GM12878 (cell line): Measurements from ENCODE around the gene BRWD1. TPM values are rescaled to one million over a fixed set of nuclear protein-coding genes. Genes with fewer than 3 reads are reported as not detected.

Experiments
- ATAC-seq: fragments of 200-7000 bp; cut with Tn5 transposase; 3 replicates; pipeline ENCODE4 v1.9.1; 2020; ENCODE audit warnings: mild to moderate bottlenecking, moderate library complexity
- BruUV-seq: library from RNA; stranded (reverse); fragments of 400-500 nt; replicated peaks from 2 replicates; lab custom pipeline; 2021; lab: Mats Ljungman, UMichigan
- CTCF ChIA-PET: fragments of 300-600 bp; sonication (Branson Sonifier 250); formaldehyde crosslinking; extraction: SDS; loops from one replicate; lab custom pipeline; 2021; ENCODE audit warnings: inconsistent platforms; lab: Yijun Ruan, JAX
- POLR2A ChIA-PET: fragments of 350-600 bp; formaldehyde crosslinking; extraction: SDS; loops from one replicate; lab custom pipeline; 2021; ENCODE audit warnings: inconsistent platforms; lab: Charles Lee
- RAD21 ChIA-PET: fragments of 300-600 bp; sonication (Branson Sonifier 250); formaldehyde crosslinking; loops from one replicate; lab custom pipeline; 2023; ENCODE audit warnings: antibody characterized with exemption; ENCODE audit not compliant: unreplicated experiment; lab: Charles Lee
- SMC1A ChIA-PET: fragments of 300-600 bp; sonication (Branson Sonifier 250); formaldehyde crosslinking; loops from one replicate; lab custom pipeline; 2023; ENCODE audit not compliant: unreplicated experiment, uncharacterized antibody; lab: Charles Lee
- DNase-seq: peaks from one replicate; pipeline ENCODE4 v3.0.0-alpha.2; 2011; ENCODE audit warnings: low read depth, low spot score
- FAIRE-seq: peaks from 3 replicates; lab custom pipeline; 2011; peaks lifted over from hg19 to GRCh38; lab: Jason Lieb, UNC
- H2AFZ ChIP-seq: 2 replicates; pipeline ENCODE4 v1.6.0; 2011; ENCODE audit warnings: low read depth, low read length, control low read depth; ENCODE audit not compliant: control insufficient read depth
- H3K27ac ChIP-seq: 2 replicates; pipeline ENCODE4 v1.5.1; 2011; ENCODE audit warnings: control low read depth; ENCODE audit not compliant: control insufficient read depth, insufficient read depth
- H3K27me3 ChIP-seq, 2 experiments: replicated peaks in 1 of 2; 2 replicates each; pipeline versions ENCODE4 v1.6.0 to v1.6.1; 2011; ENCODE audit warnings: low read length in 1 of 2; ENCODE audit not compliant: control insufficient read depth in 2 of 2, insufficient read depth in 2 of 2
- H3K36me3 ChIP-seq, 2 experiments: 2 replicates each; pipeline ENCODE4 v1.5.1; 2011; ENCODE audit warnings: low read length in 1 of 2; ENCODE audit not compliant: control insufficient read depth in 2 of 2, insufficient read depth in 2 of 2
- H3K4me1 ChIP-seq: 2 replicates; pipeline ENCODE4 v1.6.1; 2011; ENCODE audit warnings: mild to moderate bottlenecking, low read length, moderate library complexity, mixed read lengths; ENCODE audit not compliant: control insufficient read depth, insufficient read depth
- H3K4me2 ChIP-seq: 2 replicates; pipeline ENCODE4 v1.6.0; 2011; ENCODE audit warnings: control low read depth; ENCODE audit not compliant: control insufficient read depth, insufficient read depth
- H3K4me3 ChIP-seq: fragments of 200-600 bp; sonication (generic); 2 replicates; pipeline ENCODE4 v1.5.1; 2016
- H3K79me2 ChIP-seq: 2 replicates; pipeline ENCODE4 v1.6.0; 2011; ENCODE audit warnings: low read length; ENCODE audit not compliant: control insufficient read depth, insufficient read depth
- H3K9ac ChIP-seq: 2 replicates; pipeline ENCODE4 v1.8.0; 2011; ENCODE audit warnings: low read length, control low read depth, mixed read lengths; ENCODE audit not compliant: control insufficient read depth, insufficient read depth
- H3K9me3 ChIP-seq: replicated peaks from 3 replicates; pipeline ENCODE4 v1.5.1; 2011; ENCODE audit warnings: mild to moderate bottlenecking, low read length; ENCODE audit not compliant: control insufficient read depth, insufficient read depth
- H4K20me1 ChIP-seq: 2 replicates; pipeline ENCODE4 v1.6.0; 2011; ENCODE audit not compliant: control insufficient read depth, insufficient read depth
- BACH1 ChIP-seq: fragments of 450-650 bp; IDR thresholded peaks from 2 replicates; pipeline ENCODE4 v1.6.1; 2017; ENCODE audit warnings: mild to moderate bottlenecking, borderline replicate concordance
- BRCA1 ChIP-seq: IDR thresholded peaks from 2 replicates; pipeline ENCODE4 v1.6.1; 2011; ENCODE audit warnings: low read depth, low read length, improper control_type of control experiment
- CHD1 ChIP-seq: IDR thresholded peaks from 2 replicates; pipeline ENCODE4 v1.6.1; 2012; ENCODE audit warnings: low read depth, low read length, improper control_type of control experiment
- GATAD2B ChIP-seq: fragments of 450-650 bp; conservative IDR thresholded peaks from 2 replicates; pipeline ENCODE4 v1.6.1; 2017; ENCODE audit warnings: low read depth, mild to moderate bottlenecking, moderate library complexity
- HDAC6 ChIP-seq: fragments of 200-600 bp; sonication (generic); IDR thresholded peaks from one replicate; pipeline ENCODE4 v1.8.0; 2017; ENCODE audit warnings: antibody characterized with exemption; ENCODE audit not compliant: unreplicated experiment
- MLLT1 ChIP-seq: fragments of 450-650 bp; IDR thresholded peaks from 2 replicates; pipeline ENCODE4 v1.6.1; 2016; ENCODE audit warnings: mild to moderate bottlenecking
- NFXL1 ChIP-seq: fragments of 450-650 bp; IDR thresholded peaks from 2 replicates; pipeline ENCODE4 v1.6.1; 2017; ENCODE audit warnings: antibody characterized with exemption, mild to moderate bottlenecking, borderline replicate concordance
- NFYA ChIP-seq: IDR thresholded peaks from 2 replicates; pipeline ENCODE4 v1.6.1; 2011; ENCODE audit warnings: low read depth, mild to moderate bottlenecking, low read length, improper control_type of control experiment, borderline replicate concordance
- PML ChIP-seq: IDR thresholded peaks from 2 replicates; pipeline ENCODE4 v1.6.1; 2012; ENCODE audit warnings: low read length, inconsistent platforms
- SMAD5 ChIP-seq: IDR thresholded peaks from 2 replicates; pipeline ENCODE4 v1.6.1; 2016; ENCODE audit warnings: antibody characterized with exemption, low read depth
- TBL1XR1 ChIP-seq: IDR thresholded peaks from 2 replicates; pipeline ENCODE4 v1.6.1; 2012; ENCODE audit warnings: low read depth, low read length, improper control_type of control experiment
- ZBTB4 ChIP-seq: fragments of 450-650 bp; formaldehyde crosslinking; IDR thresholded peaks from 2 replicates; pipeline ENCODE4 v1.4.0; 2022; ENCODE audit warnings: mild to moderate bottlenecking, moderate library complexity
- ZNF687 ChIP-seq: fragments of 450-650 bp; IDR thresholded peaks from 2 replicates; pipeline ENCODE4 v1.6.1; 2017; ENCODE audit warnings: mild to moderate bottlenecking, moderate library complexity
- WGBS: methylation state at CpG from one replicate; pipeline ENCODE4 v1.1.6; 2016; ENCODE audit warnings: low lambda C conversion rate; ENCODE audit not compliant: insufficient replicate concordance, insufficient coverage; ENCODE audit errors: missing lambda C conversion rate; 5-methylcytosine and 5-hydroxymethylcytosine counted together
- in situ Hi-C: fragments of 300-500 bp; cut with MboI; formaldehyde crosslinking; loops from 9 replicates; pipeline ENCODE4 v1.14.3; 2018; ENCODE audit warnings: mixed read lengths
- intact Hi-C: fragments of 100-400 bp; cut with micrococcal nuclease; formaldehyde crosslinking; loops from one replicate; pipeline ENCODE4 v1.14.2; 2022; ENCODE audit not compliant: unreplicated experiment
- polyA plus RNA-seq, 11 experiments: library from polyadenylated mRNA; depleted of rRNA in 4 of 11; unstranded in 6 of 11; stranded (reverse) in 5 of 11; fragments of >200 nt; fragmentation: Nextera tagmentation in 4 of 11; fragmentation: Illumina TruSeq in 1 of 11; extraction: Ambion mirVana in 4 of 11; extraction: Trizol in 1 of 11; gene quantifications; 1 replicate in 1 of 11; 2 replicates in 10 of 11; pipeline versions ENCODE4 v1.2.1 to v1.2.3, GENCODE V29; 2011 to 2016; ENCODE audit warnings: inconsistent platforms in 2 of 11, missing spikeins in 2 of 11, low read depth in 1 of 11
- total RNA-seq, 4 experiments: library from RNA; depleted of rRNA in 3 of 4; stranded (reverse); fragments of >200 nt in 3 of 4; fragmentation: Illumina TruSeq in 1 of 4; extraction: Trizol in 1 of 4; gene quantifications; 2 replicates each; pipeline versions ENCODE4 v1.2.1 to v1.2.3, GENCODE V29; 2013 to 2021

Gene BRWD1
- total and polyA plus RNA-seq, 10 of the 15 experiments (the other 5 are each of a cell fraction or from before 2014, with no cell fraction given): 3.1 to 19.0 (median 13.5) TPM

DNA sequence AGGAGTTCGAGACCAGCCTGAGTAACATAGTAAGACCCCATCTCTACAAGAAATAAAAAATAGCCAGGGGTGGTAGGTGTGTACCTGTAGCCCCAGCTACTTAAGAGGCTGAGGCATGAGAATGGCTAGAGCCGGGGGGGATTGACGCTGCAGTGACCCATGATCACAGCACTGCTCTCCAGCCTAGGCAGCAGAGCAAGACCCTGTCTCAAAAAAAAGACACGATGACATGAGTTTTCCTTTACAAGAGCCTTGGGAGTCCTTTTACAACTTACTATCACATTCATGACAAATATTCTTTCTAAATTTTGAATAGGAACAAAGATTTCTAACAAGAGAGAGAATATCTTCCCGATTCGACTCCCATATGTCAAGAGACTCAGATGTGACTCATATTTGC is 3.3 kb upstream of the BRWD1 start:
- intact Hi-C loops (loop anchor here (10.0 kb wide), 1 partner anchor 128 kb away; the partner anchor contains the start of gene LCA5L), in situ Hi-C loops (no loop called here)
- H3K4me1 ChIP-seq: peaks cover 4% of the 10 kb centered on the region; the same call in 1 of the 2 replicates
- no peaks in the 10 kb centered on the region for H4K20me1 ChIP-seq
- H3K36me3 ChIP-seq: no peaks in the 10 kb centered on the region
- DNase-seq: no peak
- H3K9ac ChIP-seq: no peak overlapping the region
- FAIRE-seq: no peak
- no peaks in the 10 kb centered on the region for H3K9me3 ChIP-seq
- H3K4me3 ChIP-seq: no peak overlapping the region
- BruUV-seq: no TSS peak
- H3K27me3 ChIP-seq: no peaks in the 10 kb centered on the region
- no peak for ATAC-seq
- H2AFZ ChIP-seq: no peak overlapping the region
- no peak overlapping the region for H3K27ac ChIP-seq
- CTCF ChIA-PET: no interaction called here
- 73% methylated on average over 6 of the region's 6 CpGs for WGBS
- SMC1A ChIA-PET: interaction anchor here (1.1 kb wide), 1 partner anchor 71 kb away, joined by 4 read pairs; no protein-coding TSS in a partner anchor
- RAD21 ChIA-PET: interaction anchor here (1.5 kb wide), 1 partner anchor 31 kb away, joined by 3 read pairs; no protein-coding TSS in a partner anchor
- H3K4me2 ChIP-seq: no peak overlapping the region
- H3K79me2 ChIP-seq: peaks cover 12% of the 10 kb centered on the region
- POLR2A ChIA-PET: interaction anchor here (1.3 kb wide), 1 partner anchor 29 kb away, joined by 6 read pairs; no protein-coding TSS in a partner anchor
- no peak for TF ChIP-seq SMAD5
- TF ChIP-seq ZBTB4: no peak
- no peak for TF ChIP-seq NFYA
- TF ChIP-seq NFXL1: no peak
- TF ChIP-seq BRCA1: no peak
- TF ChIP-seq GATAD2B: no peak
- no peak for TF ChIP-seq PML
- no peak for TF ChIP-seq TBL1XR1
- TF ChIP-seq HDAC6: no peak
- TF ChIP-seq ZNF687: no peak
- no peak for TF ChIP-seq MLLT1
- TF ChIP-seq BACH1: no peak
- TF ChIP-seq CHD1: no peak
